RWPE1 (cell line): ENCODE data around the gene TSSK6.
A peak's percentile ranks its signal among the peaks of the same experiment; 100 is the strongest.

Experiments used
- CTCF ChIA-PET: fragments of 350-600 bp; sonication (Branson Sonifier 250); formaldehyde crosslinking; extraction: SDS; loops from one replicate; lab custom pipeline; 2021; lab: Yijun Ruan, JAX
- POLR2A ChIA-PET: fragments of 400-600 bp; formaldehyde crosslinking; extraction: SDS; loops from one replicate; lab custom pipeline; 2020; ENCODE audit warnings: antibody characterized with exemption; ENCODE audit not compliant: low non-redundant PET; lab: Yijun Ruan, JAX
- DNase-seq: peaks from one replicate; pipeline ENCODE4 v3.0.0; 2012; ENCODE audit warnings: low spot score
- H3K27ac ChIP-seq: fragments of 450-650 bp; 2 replicates; pipeline ENCODE4 v1.5.1; 2017
- CTCF ChIP-seq: fragments of 450-650 bp; conservative IDR thresholded peaks from 2 replicates; pipeline ENCODE4 v1.5.1; 2017; ENCODE audit warnings: low read depth, mild to moderate bottlenecking

Gene TSSK6

GRCh38 chr19:19499272-19499995 is 15.9 kb downstream of the TSSK6 start:
- no peak for TF ChIP-seq CTCF
- DNase-seq: no peak
- ChIA-PET POLR2A (no interaction called here), CTCF (interaction anchor here (0.6 kb wide), 1 partner anchor 671 kb away, joined by 5 read pairs; no protein-coding TSS in a partner anchor)
- H3K27ac ChIP-seq: no peak overlapping the region

GRCh38 chr19:19498255-19498991 is 16.9 kb downstream of the TSSK6 start:
- TF ChIP-seq CTCF: no peak
- no peak for DNase-seq
- ChIA-PET POLR2A (no interaction called here), CTCF (no interaction called here)
- H3K27ac ChIP-seq: no peak overlapping the region

GRCh38 chr19:19495614-19496603 is 19.4 kb downstream of the TSSK6 start:
- no peak for TF ChIP-seq CTCF
- DNase-seq: no peak
- ChIA-PET CTCF (interaction anchor here (0.6 kb wide), 1 partner anchor 115 kb away, joined by 4 read pairs; no protein-coding TSS in a partner anchor), POLR2A (interaction anchor here (0.7 kb wide), 1 partner anchor 87 kb away, joined by 11 read pairs; no protein-coding TSS in a partner anchor)
- H3K27ac ChIP-seq: no peak overlapping the region

GRCh38 chr19:19493841-19494546 is 21.4 kb downstream of the TSSK6 start:
- no peak for DNase-seq
- ChIA-PET CTCF (interaction anchor here (0.6 kb wide), 1 partner anchor 140 kb away, joined by 3 read pairs; no protein-coding TSS in a partner anchor), POLR2A (no interaction called here)
- peak overlapping the region; percentile 4; the same call in 1 of the 2 replicates for H3K27ac ChIP-seq
- no peak for TF ChIP-seq CTCF

GRCh38 chr19:19492026-19492610 is 23.2 kb downstream of the TSSK6 start:
- no peak for DNase-seq
- ChIA-PET POLR2A (no interaction called here), CTCF (interaction anchor here (0.6 to 0.8 kb wide), 2 partner anchors 13 to 323 kb away, joined by 4 read pairs; no protein-coding TSS in a partner anchor)
- no peak for TF ChIP-seq CTCF
- H3K27ac ChIP-seq: peak overlapping the region; percentile 25
